Esophagus muscularis mucosa (tissue), 4 donors: Measurements from ENCODE around the gene PHOX2A. TPM values are rescaled to one million over a fixed set of nuclear protein-coding genes. Genes with fewer than 3 reads are reported as not detected.

Experiments
- DNase-seq: peaks from one replicate; pipeline ENCODE4 v3.0.0-alpha.2; 2017; ENCODE audit errors: extremely low spot score
- H3K27ac ChIP-seq, 4 donors: fragments of 200-600 bp; sonication (generic); replicated peaks in 1 of 4; 1 replicate in 3 of 4; 2 replicates in 1 of 4; pipeline ENCODE4 v1.5.1; 2016 to 2019; ENCODE audit warnings: mild to moderate bottlenecking in 1 of 4
- H3K27me3 ChIP-seq, 4 donors: fragments of 200-600 bp; sonication (generic); one replicate each; pipeline versions ENCODE4 v1.5.1 to v1.6.0; 2016 to 2019
- H3K36me3 ChIP-seq, 4 donors: fragments of 200-600 bp; sonication (generic); one replicate each; pipeline ENCODE4 v1.5.1; 2016 to 2019
- H3K4me1 ChIP-seq, 4 donors: fragments of 200-600 bp; sonication (generic); one replicate each; pipeline ENCODE4 v1.5.1; 2016 to 2019
- H3K4me3 ChIP-seq, 4 donors: fragments of 200-600 bp; sonication (generic); 1 replicate in 2 of 4; 2 replicates in 2 of 4; pipeline ENCODE4 v1.5.1; 2016 to 2019; ENCODE audit warnings: mild to moderate bottlenecking in 4 of 4, moderate library complexity in 1 of 4
- H3K9me3 ChIP-seq, 4 donors: fragments of 200-600 bp; sonication (generic); 1 replicate in 3 of 4; 2 replicates in 1 of 4; pipeline ENCODE4 v1.5.1; 2016 to 2019
- EP300 ChIP-seq: sonication (generic); formaldehyde crosslinking; IDR thresholded peaks from one replicate; pipeline ENCODE4 v1.6.1; 2017; ENCODE audit warnings: antibody characterized with exemption
- POLR2A ChIP-seq: fragments of 450-650 bp; IDR thresholded peaks from one replicate; pipeline ENCODE4 v1.6.1; 2017; ENCODE audit warnings: antibody characterized with exemption, moderate library complexity, mild to moderate bottlenecking, low read depth
- POLR2AphosphoS5 ChIP-seq, 2 donors: sonication (generic); formaldehyde crosslinking; IDR thresholded peaks; one replicate each; pipeline ENCODE4 v1.6.1; 2017; ENCODE audit warnings: antibody characterized with exemption in 2 of 2
- WGBS: methylation state at CpG from one replicate; pipeline ENCODE4 v1.1.5; 2018; 5-methylcytosine and 5-hydroxymethylcytosine counted together
- intact Hi-C: fragments of 100-400 bp; cut with DNase I; formaldehyde crosslinking; loops from one replicate; pipeline ENCODE4 v1.15.1; 2023
- total RNA-seq, 4 donors: library from RNA; depleted of rRNA; stranded (reverse); fragments of >200 nt; gene quantifications; one replicate each; pipeline versions ENCODE4 v1.1.0 to v1.2.1, GENCODE V29; 2016
- TF ChIP-seq, protein P1 (sequence below), 3 experiments: fragments of 200-600 bp in 2 of 3; fragments of 450-650 bp in 1 of 3; sonication (generic) in 2 of 3; IDR thresholded peaks; one replicate each; pipeline ENCODE4 v1.5.1; 2017 to 2019; ENCODE audit warnings: antibody characterized with exemption in 3 of 3, mild to moderate bottlenecking in 2 of 3, moderate library complexity in 1 of 3

Gene PHOX2A
- total RNA-seq, 4 donors from 2014 or later: 1.2 to 1.3 (median 1.3) TPM

DNA sequence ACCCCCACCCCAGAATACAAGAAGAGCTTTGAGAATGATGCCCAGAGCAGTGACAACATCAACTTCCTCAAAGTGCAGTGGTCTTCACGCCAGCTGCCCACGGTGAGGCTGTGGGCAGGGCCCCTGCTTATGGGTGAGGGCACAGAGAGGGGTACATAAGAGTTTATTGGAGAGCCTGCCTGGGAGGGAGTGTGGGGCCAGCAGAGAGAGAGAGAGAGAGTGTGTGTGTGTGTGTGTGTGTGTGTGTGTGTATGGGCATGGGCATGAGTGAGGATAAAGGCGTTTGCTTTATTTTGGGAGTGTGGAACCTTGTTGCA, 9.5 kb downstream of the PHOX2A start:
- no peak for DNase-seq
- Histone ChIP-seq H3K4me3 (no peak overlapping the region), H3K9me3 (no peaks in the 10 kb centered on the region), H3K27me3 (no peaks in the 10 kb centered on the region), H3K27ac (peak overlapping the region in 3 of 4 donors; percentile 18 to 86 (median 21)), H3K36me3 (peaks cover 55 to 90% (median 87%) of the 10 kb centered on the region in 4 donors), H3K4me1 (peaks cover 34 to 72% (median 50%) of the 10 kb centered on the region in 4 donors)
- TF ChIP-seq POLR2AphosphoS5 (IDR thresholded peaks at IDR 0.05) (no peak), EP300 (no peak), POLR2A (no peak)
- TF ChIP-seq, protein P1, sequence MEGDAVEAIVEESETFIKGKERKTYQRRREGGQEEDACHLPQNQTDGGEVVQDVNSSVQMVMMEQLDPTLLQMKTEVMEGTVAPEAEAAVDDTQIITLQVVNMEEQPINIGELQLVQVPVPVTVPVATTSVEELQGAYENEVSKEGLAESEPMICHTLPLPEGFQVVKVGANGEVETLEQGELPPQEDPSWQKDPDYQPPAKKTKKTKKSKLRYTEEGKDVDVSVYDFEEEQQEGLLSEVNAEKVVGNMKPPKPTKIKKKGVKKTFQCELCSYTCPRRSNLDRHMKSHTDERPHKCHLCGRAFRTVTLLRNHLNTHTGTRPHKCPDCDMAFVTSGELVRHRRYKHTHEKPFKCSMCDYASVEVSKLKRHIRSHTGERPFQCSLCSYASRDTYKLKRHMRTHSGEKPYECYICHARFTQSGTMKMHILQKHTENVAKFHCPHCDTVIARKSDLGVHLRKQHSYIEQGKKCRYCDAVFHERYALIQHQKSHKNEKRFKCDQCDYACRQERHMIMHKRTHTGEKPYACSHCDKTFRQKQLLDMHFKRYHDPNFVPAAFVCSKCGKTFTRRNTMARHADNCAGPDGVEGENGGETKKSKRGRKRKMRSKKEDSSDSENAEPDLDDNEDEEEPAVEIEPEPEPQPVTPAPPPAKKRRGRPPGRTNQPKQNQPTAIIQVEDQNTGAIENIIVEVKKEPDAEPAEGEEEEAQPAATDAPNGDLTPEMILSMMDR (IDR thresholded peaks at IDR 0.05): no peak
- intact Hi-C loops: no loop called here
- WGBS: 69% methylated on average over 3 of the region's 3 CpGs

DNA sequence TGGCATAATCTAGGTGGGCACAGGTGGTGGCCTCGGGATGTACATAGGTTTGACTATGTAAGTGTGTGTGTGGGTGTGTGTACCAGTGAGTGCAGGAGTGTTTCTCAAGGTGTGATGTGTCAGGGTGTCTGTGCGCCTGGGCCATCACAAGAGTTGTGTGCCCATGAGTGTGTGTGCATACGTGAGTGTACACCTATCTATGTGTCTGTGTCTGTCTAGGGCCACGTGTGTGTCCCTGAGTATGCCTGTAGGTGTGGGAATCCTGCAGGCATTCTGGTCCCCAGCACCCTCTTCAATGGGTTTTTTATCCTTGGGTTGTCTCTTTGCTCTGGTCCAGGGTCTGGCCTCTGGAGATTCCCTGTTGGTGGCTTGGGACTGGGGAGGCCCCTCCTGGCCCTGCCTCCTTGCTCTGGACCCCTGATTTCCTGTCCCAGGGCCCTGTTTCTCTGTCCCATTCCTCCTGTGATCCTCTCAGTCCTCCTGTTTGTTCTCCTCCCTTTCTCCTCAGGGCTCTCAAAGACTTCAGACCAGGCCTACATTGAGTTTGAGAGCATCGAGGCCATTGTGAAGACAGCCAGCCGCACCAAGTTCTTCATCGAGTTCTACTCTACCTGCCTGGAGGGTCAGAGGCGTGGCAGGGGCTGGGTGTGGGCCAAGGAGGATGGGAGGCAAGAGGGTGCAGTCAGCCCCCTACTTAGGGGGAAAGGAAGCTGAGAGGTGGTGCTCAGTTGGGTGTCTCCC, 10.0 kb downstream of the PHOX2A start:
- TF ChIP-seq, protein P1 (IDR thresholded peaks at IDR 0.05): no peak
- TF ChIP-seq EP300: no peak
- TF ChIP-seq POLR2AphosphoS5 (IDR thresholded peaks at IDR 0.05): no peak
- TF ChIP-seq POLR2A: no peak
- H3K4me3 ChIP-seq: no peak overlapping the region
- H3K36me3 ChIP-seq: peaks cover 58 to 95% (median 92%) of the 10 kb centered on the region in 4 donors
- no peaks in the 10 kb centered on the region for H3K9me3 ChIP-seq
- DNase-seq: no peak
- intact Hi-C loops: no loop called here
- no peaks in the 10 kb centered on the region for H3K27me3 ChIP-seq
- peaks cover 29 to 72% (median 45%) of the 10 kb centered on the region in 4 donors for H3K4me1 ChIP-seq
- H3K27ac ChIP-seq: peak overlapping the region in 3 of 4 donors; percentile 18 to 34 (median 21)
- WGBS: 85% methylated on average over 7 of the region's 8 CpGs

DNA sequence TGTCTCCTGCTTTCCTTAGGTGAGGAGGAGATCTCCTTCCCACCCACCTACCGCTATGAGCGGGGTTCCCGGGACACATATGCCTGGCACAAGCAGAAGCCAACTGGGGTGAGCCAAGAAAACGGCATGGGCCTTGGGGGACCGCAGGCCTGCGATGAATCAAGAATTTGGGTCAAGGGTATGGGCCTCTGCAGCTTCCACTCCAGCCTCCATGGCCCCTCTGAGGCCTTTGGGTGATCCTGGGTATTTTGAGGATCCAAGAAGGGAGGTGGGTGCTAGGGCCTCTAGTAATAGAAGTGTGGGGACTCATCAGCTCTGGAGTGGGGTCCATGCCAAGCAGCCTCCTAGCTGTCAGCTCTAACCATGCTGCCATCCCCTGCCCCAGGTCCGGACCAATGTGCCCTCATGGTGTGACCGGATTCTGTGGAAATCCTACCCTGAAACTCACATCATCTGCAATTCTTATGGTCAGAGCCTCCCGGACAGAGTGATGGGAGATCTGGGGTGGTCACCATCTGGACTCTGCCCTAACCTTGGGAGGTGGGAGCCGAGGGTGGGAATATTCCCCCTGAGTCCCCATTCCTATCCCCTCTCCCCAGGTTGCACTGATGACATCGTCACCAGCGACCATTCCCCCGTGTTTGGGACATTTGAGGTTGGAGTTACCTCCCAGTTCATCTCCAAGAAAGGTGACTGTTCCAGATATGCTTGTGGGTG, 10.8 kb downstream of the PHOX2A start:
- no peaks in the 10 kb centered on the region for H3K27me3 ChIP-seq
- H3K4me1 ChIP-seq: peaks cover 21 to 70% (median 41%) of the 10 kb centered on the region in 4 donors
- WGBS: 90% methylated on average over 6 of the region's 13 CpGs
- no peak overlapping the region for H3K4me3 ChIP-seq
- no peak for DNase-seq
- H3K36me3 ChIP-seq: peaks cover 63 to 100% (median 97%) of the 10 kb centered on the region in 4 donors
- intact Hi-C loops: no loop called here
- peak overlapping the region in 3 of 4 donors; percentile 12 to 34 (median 33) for H3K27ac ChIP-seq
- no peaks in the 10 kb centered on the region for H3K9me3 ChIP-seq
- TF ChIP-seq POLR2AphosphoS5 (IDR thresholded peaks at IDR 0.05): no peak
- TF ChIP-seq POLR2A: no peak
- TF ChIP-seq, protein P1 (IDR thresholded peaks at IDR 0.05): no peak
- TF ChIP-seq EP300: no peak

DNA sequence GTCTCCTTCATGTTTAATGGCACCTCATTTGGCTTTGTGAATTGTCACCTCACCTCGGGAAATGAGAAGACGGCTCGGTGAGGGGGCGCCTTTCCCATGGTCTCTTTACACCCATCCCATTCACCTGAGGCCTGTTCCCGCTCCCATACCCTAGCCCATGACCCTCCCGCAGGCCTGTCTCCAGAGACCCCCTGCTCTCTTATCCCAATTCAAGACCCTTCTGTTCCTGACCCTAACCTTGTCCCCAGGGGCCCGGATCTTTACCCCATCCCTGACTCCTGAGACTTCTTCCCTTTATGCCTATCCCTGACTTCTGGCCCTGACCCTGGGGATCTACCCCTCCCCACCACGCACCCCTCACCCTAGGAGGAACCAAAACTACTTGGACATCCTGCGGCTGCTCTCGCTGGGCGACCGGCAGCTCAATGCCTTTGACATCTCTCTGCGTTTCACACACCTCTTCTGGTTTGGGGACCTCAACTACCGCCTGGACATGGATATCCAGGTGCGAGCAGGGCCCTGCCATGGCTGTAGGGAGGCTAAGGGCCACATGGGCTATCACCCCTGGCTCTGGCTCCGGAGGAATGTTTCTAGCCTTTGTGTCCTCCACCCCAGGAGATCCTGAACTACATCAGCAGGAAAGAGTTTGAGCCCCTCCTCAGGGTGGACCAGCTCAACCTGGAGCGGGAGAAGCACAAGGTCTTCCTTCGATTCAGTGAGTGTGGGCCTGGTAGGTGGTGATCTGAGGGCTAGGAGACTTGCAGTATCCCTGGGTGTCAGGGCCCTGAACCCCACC, 11.5 kb downstream of the PHOX2A start:
- no peak overlapping the region for H3K4me3 ChIP-seq
- no peak for DNase-seq
- 96% methylated on average over 17 of the region's 18 CpGs for WGBS
- H3K9me3 ChIP-seq: no peaks in the 10 kb centered on the region
- TF ChIP-seq EP300 (no peak), POLR2AphosphoS5 (IDR thresholded peaks at IDR 0.05) (no peak), POLR2A (no peak)
- TF ChIP-seq, protein P1 (IDR thresholded peaks at IDR 0.05): no peak
- no peaks in the 10 kb centered on the region for H3K27me3 ChIP-seq
- peaks cover 60 to 100% (median 96%) of the 10 kb centered on the region in 4 donors for H3K36me3 ChIP-seq
- peak overlapping the region in 3 of 4 donors; percentile 12 to 33 (median 14) for H3K27ac ChIP-seq
- peaks cover 15 to 70% (median 41%) of the 10 kb centered on the region in 4 donors for H3K4me1 ChIP-seq
- intact Hi-C loops: no loop called here
